GM18508 (cell line): ENCODE results near the gene CD151.

Source experiments
- ATAC-seq: cut with Tn5 transposase; IDR thresholded peaks from one replicate; pipeline ENCODE4 v1.9.1; 2021; ENCODE audit warnings: moderate number of reproducible peaks; ENCODE audit not compliant: insufficient read depth, unreplicated experiment

CD151 gene

GRCh38 chr11:827146-827896 lies 5.4 kb upstream of the CD151 start:
- no peak for ATAC-seq

GRCh38 chr11:827897-828192 lies 4.9 kb upstream of the CD151 start, which contains the start of gene CRACR2B:
Gene CRACR2B (plus strand): TSS chr11:827919. CDS start chr11:828608, 689 bp downstream.
- no peak for ATAC-seq

- no peak for ATAC-seq
Observed at GRCh38 chr11:828506-829175, 4.1 kb upstream of the CD151 start.

- no peak for ATAC-seq
Observed at GRCh38 chr11:829176-829846, 3.4 kb upstream of the CD151 start.

GRCh38 chr11:829847-830294 lies 2.9 kb upstream of the CD151 start:
- no peak for ATAC-seq

- no peak for ATAC-seq
Observed at GRCh38 chr11:830295-831117, 2.2 kb upstream of the CD151 start.

- ATAC-seq, result no peak
Observed at GRCh38 chr11:831118-831864, 1.5 kb upstream of the CD151 start.

GRCh38 chr11:831961-832528 lies 707 bp upstream of the CD151 start:
- no peak for ATAC-seq

GRCh38 chr11:833114-833791 lies 501 bp downstream of the CD151 start:
- no peak for ATAC-seq

- ATAC-seq, result no peak
Observed at GRCh38 chr11:833849-834311, 1.1 kb downstream of the CD151 start.

GRCh38 chr11:834371-835316 lies 1.9 kb downstream of the CD151 start:
- ATAC-seq, result no peak

GRCh38 chr11:836274-836673 lies 3.5 kb downstream of the CD151 start:
- ATAC-seq, result no peak

- ATAC-seq, result no peak
Observed at GRCh38 chr11:836700-837099, 3.9 kb downstream of the CD151 start.

GRCh38 chr11:837189-837989 lies 4.6 kb downstream of the CD151 start:
- ATAC-seq, result no peak

- ATAC-seq, result no peak
Observed at GRCh38 chr11:837990-838307, 5.2 kb downstream of the CD151 start.

GRCh38 chr11:838441-839279 lies 5.9 kb downstream of the CD151 start:
- no peak for ATAC-seq
